Measurements from ENCODE around the gene DIAPH3. TPM values are rescaled to one million over a fixed set of nuclear protein-coding genes. Genes with fewer than 3 reads are reported as not detected.

Gene DIAPH3
- polyA plus RNA-seq, 2 of the 4 experiments (the other 2 are of a cell fraction): 10.8 to 13.6 TPM

DNA sequence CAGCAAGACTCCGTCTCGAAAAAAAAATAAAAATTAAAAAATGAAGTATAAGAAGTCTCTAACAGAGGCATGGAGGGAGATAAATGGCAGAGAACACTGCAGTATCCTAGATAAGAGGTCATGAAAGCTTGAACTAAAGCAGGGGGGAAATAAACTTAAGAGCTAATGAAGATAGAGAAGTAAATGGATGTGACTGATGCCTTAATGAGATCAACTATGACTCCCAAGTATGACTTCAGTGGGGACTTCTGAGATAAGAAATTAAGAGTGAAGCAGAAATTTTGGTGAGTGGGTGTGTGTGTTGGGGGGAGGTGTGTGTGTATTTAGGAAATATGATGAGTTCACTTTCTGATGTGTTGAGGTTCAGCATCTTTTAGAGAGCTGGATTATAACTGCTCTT is 55.1 kb downstream of the DIAPH3 start:
- FAIRE-seq (no peak), ATAC-seq (no peak), DNase-seq (ENCODE audit: low read depth in 1 of 2, low spot score in 1 of 2) (no peak)
- WGBS (ENCODE audit: missing lambda C conversion rate): 96% methylated on average over 2 of the region's 2 CpGs
- Histone ChIP-seq H3K4me3 (no peak overlapping the region), H3K27ac (no peak overlapping the region), H3K4me1 (no peaks in the 10 kb centered on the region), H3K4me2 (no peak overlapping the region), H3K9me3 (0 out of 3 replicates have a peak, but pooled peaks cover under 1% of the 10 kb centered on the region)
- no peak for TF ChIP-seq MAZ (IDR thresholded peaks at IDR 0.05; ENCODE audit: borderline replicate concordance, low read depth, low read length)
- TF ChIP-seq, protein P1, sequence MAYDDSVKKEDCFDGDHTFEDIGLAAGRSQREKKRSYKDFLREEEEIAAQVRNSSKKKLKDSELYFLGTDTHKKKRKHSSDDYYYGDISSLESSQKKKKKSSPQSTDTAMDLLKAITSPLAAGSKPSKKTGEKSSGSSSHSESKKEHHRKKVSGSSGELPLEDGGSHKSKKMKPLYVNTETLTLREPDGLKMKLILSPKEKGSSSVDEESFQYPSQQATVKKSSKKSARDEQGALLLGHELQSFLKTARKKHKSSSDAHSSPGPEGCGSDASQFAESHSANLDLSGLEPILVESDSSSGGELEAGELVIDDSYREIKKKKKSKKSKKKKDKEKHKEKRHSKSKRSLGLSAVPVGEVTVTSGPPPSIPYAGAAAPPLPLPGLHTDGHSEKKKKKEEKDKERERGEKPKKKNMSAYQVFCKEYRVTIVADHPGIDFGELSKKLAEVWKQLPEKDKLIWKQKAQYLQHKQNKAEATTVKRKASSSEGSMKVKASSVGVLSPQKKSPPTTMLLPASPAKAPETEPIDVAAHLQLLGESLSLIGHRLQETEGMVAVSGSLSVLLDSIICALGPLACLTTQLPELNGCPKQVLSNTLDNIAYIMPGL (CRISPR knock-in tag; IDR thresholded peaks at IDR 0.05; ENCODE audit: borderline replicate concordance): no peak
- TF ChIP-seq, protein P2, sequence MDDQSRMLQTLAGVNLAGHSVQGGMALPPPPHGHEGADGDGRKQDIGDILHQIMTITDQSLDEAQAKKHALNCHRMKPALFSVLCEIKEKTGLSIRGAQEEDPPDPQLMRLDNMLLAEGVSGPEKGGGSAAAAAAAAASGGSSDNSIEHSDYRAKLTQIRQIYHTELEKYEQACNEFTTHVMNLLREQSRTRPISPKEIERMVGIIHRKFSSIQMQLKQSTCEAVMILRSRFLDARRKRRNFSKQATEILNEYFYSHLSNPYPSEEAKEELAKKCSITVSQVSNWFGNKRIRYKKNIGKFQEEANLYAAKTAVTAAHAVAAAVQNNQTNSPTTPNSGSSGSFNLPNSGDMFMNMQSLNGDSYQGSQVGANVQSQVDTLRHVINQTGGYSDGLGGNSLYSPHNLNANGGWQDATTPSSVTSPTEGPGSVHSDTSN (IDR thresholded peaks at IDR 0.05): no peak
- TF ChIP-seq JUN (IDR thresholded peaks at IDR 0.05): no peak
- no peak for TF ChIP-seq ESRRA (IDR thresholded peaks at IDR 0.05; ENCODE audit: borderline replicate concordance, low read length)
- TF ChIP-seq HEYL (CRISPR knock-in tag; IDR thresholded peaks at IDR 0.05): no peak
- TF ChIP-seq NFE2L2 (conservative IDR thresholded peaks at IDR 0.05; ENCODE audit: low read length): no peak
- POLR2A ChIA-PET: no interaction called here
- CTCF ChIA-PET: no interaction called here

DNA sequence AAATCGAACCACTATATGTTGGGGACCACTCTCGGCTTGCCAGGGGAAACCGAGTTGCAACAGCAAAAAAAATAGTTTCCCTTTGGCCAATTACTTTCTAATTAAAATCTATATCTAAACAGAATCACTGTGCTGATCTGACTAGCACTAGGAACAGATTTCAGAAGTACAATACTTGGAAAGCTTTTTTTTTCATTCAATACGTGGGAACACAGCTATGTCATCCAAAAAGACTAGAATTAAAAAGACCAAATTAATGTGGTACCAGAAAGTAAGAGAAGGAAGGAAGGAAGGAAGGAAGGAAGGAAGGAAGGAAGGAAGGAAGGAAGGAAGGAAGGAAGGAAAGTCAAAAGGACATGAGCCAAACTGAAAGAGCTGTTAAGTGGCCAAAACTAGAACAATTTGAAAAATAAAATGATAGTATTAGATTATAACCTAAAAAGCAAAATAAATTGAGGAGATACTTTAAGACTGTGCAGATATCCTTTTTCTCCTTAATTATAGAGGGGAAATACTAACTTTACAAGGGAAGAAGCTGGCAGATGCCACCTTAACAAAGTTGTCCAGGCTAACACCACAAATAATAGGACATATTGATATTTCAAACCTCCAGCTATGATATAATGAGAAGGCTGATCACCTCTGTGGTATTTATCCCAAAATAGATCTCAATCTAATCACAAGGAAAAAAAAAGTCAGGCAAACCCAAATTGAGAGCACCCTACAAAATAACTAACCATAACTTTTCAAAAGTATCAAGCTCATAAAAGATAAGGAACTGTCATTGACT is 63.9 kb downstream of the DIAPH3 start:
- ATAC-seq (no peak), FAIRE-seq (no peak), DNase-seq (ENCODE audit: low read depth in 1 of 2, low spot score in 1 of 2) (no peak)
- no peak overlapping the region for H3K4me3 ChIP-seq
- no peaks in the 10 kb centered on the region for H3K9me3 ChIP-seq
- H3K27ac ChIP-seq: no peak overlapping the region
- ChIA-PET POLR2A (no interaction called here), CTCF (no interaction called here)
- 90% methylated on average over 4 of the region's 4 CpGs for WGBS (ENCODE audit: missing lambda C conversion rate)
- no peaks in the 10 kb centered on the region for H3K4me1 ChIP-seq
- H3K4me2 ChIP-seq: no peak overlapping the region
- TF ChIP-seq JUNB (IDR thresholded peaks at IDR 0.05): no peak
- TF ChIP-seq, protein P3, sequence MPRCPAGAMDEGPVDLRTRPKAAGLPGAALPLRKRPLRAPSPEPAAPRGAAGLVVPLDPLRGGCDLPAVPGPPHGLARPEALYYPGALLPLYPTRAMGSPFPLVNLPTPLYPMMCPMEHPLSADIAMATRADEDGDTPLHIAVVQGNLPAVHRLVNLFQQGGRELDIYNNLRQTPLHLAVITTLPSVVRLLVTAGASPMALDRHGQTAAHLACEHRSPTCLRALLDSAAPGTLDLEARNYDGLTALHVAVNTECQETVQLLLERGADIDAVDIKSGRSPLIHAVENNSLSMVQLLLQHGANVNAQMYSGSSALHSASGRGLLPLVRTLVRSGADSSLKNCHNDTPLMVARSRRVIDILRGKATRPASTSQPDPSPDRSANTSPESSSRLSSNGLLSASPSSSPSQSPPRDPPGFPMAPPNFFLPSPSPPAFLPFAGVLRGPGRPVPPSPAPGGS (IDR thresholded peaks at IDR 0.05): no peak
- TF ChIP-seq CHD4 (IDR thresholded peaks at IDR 0.05; ENCODE audit: borderline replicate concordance): no peak
- no peak for TF ChIP-seq SREBF2 (IDR thresholded peaks at IDR 0.05)
- TF ChIP-seq CBX8 (IDR thresholded peaks at IDR 0.05): no peak
- no peak for TF ChIP-seq HOXA7 (CRISPR knock-in tag; IDR thresholded peaks at IDR 0.05)
- no peak for TF ChIP-seq JUN (IDR thresholded peaks at IDR 0.05)
- TF ChIP-seq SMC3 (IDR thresholded peaks at IDR 0.05): no peak
- TF ChIP-seq FOXS1 (CRISPR knock-in tag; IDR thresholded peaks at IDR 0.05): no peak
- TF ChIP-seq RARB (CRISPR knock-in tag; IDR thresholded peaks at IDR 0.05): no peak
- TF ChIP-seq MAZ (IDR thresholded peaks at IDR 0.05; ENCODE audit: borderline replicate concordance, low read depth, low read length): no peak

DNA sequence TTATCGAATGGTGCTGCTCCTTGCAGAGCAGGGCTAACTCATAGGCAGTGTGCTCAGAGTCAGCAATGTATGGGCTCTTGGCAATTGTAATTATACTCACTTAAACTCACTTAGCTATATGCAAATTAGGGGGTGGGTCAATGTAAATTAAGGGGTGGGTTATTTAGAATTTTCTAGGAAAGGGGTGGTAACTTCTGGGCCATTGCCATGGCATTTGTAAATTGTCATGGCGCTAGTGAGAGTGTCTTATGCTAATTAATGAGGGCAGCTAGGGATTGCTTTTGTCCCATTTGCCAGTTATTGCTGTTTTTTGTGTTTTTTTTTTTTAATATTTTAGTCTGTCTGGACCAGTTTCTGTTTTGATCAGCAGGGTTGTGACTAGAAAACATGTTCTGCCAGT is 68.4 kb downstream of the DIAPH3 start:
- Histone ChIP-seq H3K4me2 (no peak overlapping the region), H3K9me3 (no peaks in the 10 kb centered on the region), H3K4me3 (no peak overlapping the region), H3K27ac (no peak overlapping the region), H3K4me1 (no peaks in the 10 kb centered on the region)
- WGBS (ENCODE audit: missing lambda C conversion rate): 91% methylated on average over 2 of the region's 2 CpGs
- no peak for TF ChIP-seq POLR2AphosphoS2 (conservative IDR thresholded peaks at IDR 0.05; ENCODE audit: low read length)
- TF ChIP-seq PHF8 (IDR thresholded peaks at IDR 0.05; ENCODE audit: borderline replicate concordance, low read depth): no peak
- TF ChIP-seq HOXB13 (CRISPR knock-in tag; IDR thresholded peaks at IDR 0.05; ENCODE audit: low read depth): no peak
- TF ChIP-seq, protein P4, sequence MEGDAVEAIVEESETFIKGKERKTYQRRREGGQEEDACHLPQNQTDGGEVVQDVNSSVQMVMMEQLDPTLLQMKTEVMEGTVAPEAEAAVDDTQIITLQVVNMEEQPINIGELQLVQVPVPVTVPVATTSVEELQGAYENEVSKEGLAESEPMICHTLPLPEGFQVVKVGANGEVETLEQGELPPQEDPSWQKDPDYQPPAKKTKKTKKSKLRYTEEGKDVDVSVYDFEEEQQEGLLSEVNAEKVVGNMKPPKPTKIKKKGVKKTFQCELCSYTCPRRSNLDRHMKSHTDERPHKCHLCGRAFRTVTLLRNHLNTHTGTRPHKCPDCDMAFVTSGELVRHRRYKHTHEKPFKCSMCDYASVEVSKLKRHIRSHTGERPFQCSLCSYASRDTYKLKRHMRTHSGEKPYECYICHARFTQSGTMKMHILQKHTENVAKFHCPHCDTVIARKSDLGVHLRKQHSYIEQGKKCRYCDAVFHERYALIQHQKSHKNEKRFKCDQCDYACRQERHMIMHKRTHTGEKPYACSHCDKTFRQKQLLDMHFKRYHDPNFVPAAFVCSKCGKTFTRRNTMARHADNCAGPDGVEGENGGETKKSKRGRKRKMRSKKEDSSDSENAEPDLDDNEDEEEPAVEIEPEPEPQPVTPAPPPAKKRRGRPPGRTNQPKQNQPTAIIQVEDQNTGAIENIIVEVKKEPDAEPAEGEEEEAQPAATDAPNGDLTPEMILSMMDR (IDR thresholded peaks at IDR 0.05): no peak
- no peak for TF ChIP-seq FOSL2 (IDR thresholded peaks at IDR 0.05)
- TF ChIP-seq FOSL2 (CRISPR knock-in tag; IDR thresholded peaks at IDR 0.05): no peak
- no peak for TF ChIP-seq CBX2 (IDR thresholded peaks at IDR 0.05; ENCODE audit: borderline replicate concordance, low read depth)
- no peak for TF ChIP-seq EHF (CRISPR knock-in tag; IDR thresholded peaks at IDR 0.05)
- no peak for TF ChIP-seq EP300 (IDR thresholded peaks at IDR 0.05)
- ChIA-PET POLR2A (no interaction called here), CTCF (no interaction called here)
- ATAC-seq: no peak
- no peak for DNase-seq (ENCODE audit: low read depth in 1 of 2, low spot score in 1 of 2)
- no peak for FAIRE-seq
